K562 (cell line): ENCODE measurements around the gene AGFG2. TPM values are rescaled to one million over a fixed set of nuclear protein-coding genes. Genes with fewer than 3 reads are reported as not detected.

Experiments
- ARID1B ChIP-seq: fragments of 450-650 bp; IDR thresholded peaks from 2 replicates; pipeline ENCODE4 v1.6.1; 2016; ENCODE audit warnings: antibody characterized with exemption, mild to moderate bottlenecking, inconsistent platforms
- CEBPB ChIP-seq: fragments of 450-650 bp; IDR thresholded peaks from 2 replicates; pipeline ENCODE4 v1.6.1; 2016; ENCODE audit warnings: missing genetic modification characterization, missing compliant biosample characterization
- DIDO1 ChIP-seq: fragments of 450-650 bp; IDR thresholded peaks from 2 replicates; pipeline ENCODE4 v1.6.1; 2016; ENCODE audit warnings: low read depth, missing biosample characterization, missing genetic modification characterization
- E2F6 ChIP-seq, 2 experiments: IDR thresholded peaks; 2 replicates each; pipeline ENCODE4 v1.6.1; 2011; ENCODE audit warnings: borderline replicate concordance in 1 of 2, control low read depth in 1 of 2, low read depth in 1 of 2, low read length in 1 of 2, mild to moderate bottlenecking in 1 of 2, mixed read lengths in 1 of 2, moderate library complexity in 1 of 2; ENCODE audit not compliant: insufficient read depth in 1 of 2, insufficient read length in 1 of 2, poor library complexity in 1 of 2, severe bottlenecking in 1 of 2; ENCODE audit errors: extremely low read depth in 1 of 2
- FUS ChIP-seq: fragments of 200-400 bp; formaldehyde crosslinking; optimal IDR thresholded peaks from 2 replicates; pipeline ENCODE3; 2017; ENCODE audit warnings: low read depth, low read length
- HMG20B ChIP-seq: fragments of 250-450 bp; sonication (Bioruptor Pico); IDR thresholded peaks from 2 replicates; pipeline ENCODE4 v1.5.0; 2021; ENCODE audit warnings: mild to moderate bottlenecking
- HNRNPH1 ChIP-seq: fragments of 200-400 bp; formaldehyde crosslinking; optimal IDR thresholded peaks from 2 replicates; pipeline ENCODE3; 2017; ENCODE audit warnings: low read depth, mild to moderate bottlenecking, low read length, moderate library complexity
- ID3 ChIP-seq, 2 experiments: fragments of 250-450 bp in 1 of 2; fragments of 450-650 bp in 1 of 2; sonication (Bioruptor Pico) in 1 of 2; IDR thresholded peaks; 2 replicates each; pipeline versions ENCODE4 v1.6.1 to v1.8.0; 2016 to 2021; ENCODE audit warnings: mild to moderate bottlenecking in 2 of 2, moderate library complexity in 2 of 2, missing compliant biosample characterization in 1 of 2, missing genetic modification characterization in 1 of 2
- ILK ChIP-seq: fragments of 450-650 bp; IDR thresholded peaks from 2 replicates; pipeline ENCODE4 v1.6.1; 2016; ENCODE audit warnings: missing genetic modification characterization, low read depth, mild to moderate bottlenecking, missing compliant biosample characterization, moderate library complexity, borderline replicate concordance
- LCOR ChIP-seq: sonication (generic); formaldehyde crosslinking; IDR thresholded peaks from 2 replicates; pipeline ENCODE4 v1.8.0; 2022; ENCODE audit warnings: mild to moderate bottlenecking, missing genetic modification reagents
- MCM2 ChIP-seq: fragments of 450-650 bp; IDR thresholded peaks from 2 replicates; pipeline ENCODE4 v1.6.1; 2017; ENCODE audit warnings: low read depth, mild to moderate bottlenecking
- NCOA2 ChIP-seq, 2 experiments: fragments of 450-650 bp; IDR thresholded peaks; 2 replicates each; pipeline ENCODE4 v1.6.1; 2018; ENCODE audit warnings: mild to moderate bottlenecking in 2 of 2, moderate library complexity in 1 of 2; ENCODE audit not compliant: partially characterized antibody in 2 of 2
- NFIC ChIP-seq: fragments of 450-650 bp; IDR thresholded peaks from 2 replicates; pipeline ENCODE4 v1.6.1; 2017; ENCODE audit warnings: mild to moderate bottlenecking, inconsistent platforms
- SAFB ChIP-seq: fragments of 200-400 bp; formaldehyde crosslinking; IDR thresholded peaks from 2 replicates; pipeline ENCODE4 v1.6.1; 2017; ENCODE audit warnings: low read depth, low read length, borderline replicate concordance
- TARDBP ChIP-seq: fragments of 450-650 bp; IDR thresholded peaks from 2 replicates; pipeline ENCODE4 v1.6.1; 2016
- TRIM28 ChIP-seq: fragments of 450-650 bp; IDR thresholded peaks from 2 replicates; pipeline ENCODE4 v1.6.1; 2017
- YY1 ChIP-seq, 3 experiments: IDR thresholded peaks; 2 replicates each; pipeline ENCODE4 v1.6.1; 2011; ENCODE audit warnings: low read length in 2 of 3, mild to moderate bottlenecking in 2 of 3, moderate library complexity in 2 of 3, borderline replicate concordance in 1 of 3, control low read depth in 1 of 3, low read depth in 1 of 3; ENCODE audit not compliant: insufficient read depth in 3 of 3, insufficient replicate concordance in 2 of 3, control insufficient read depth in 1 of 3, insufficient read length in 1 of 3; ENCODE audit errors: extremely low read depth in 1 of 3
- ZC3H11A ChIP-seq: IDR thresholded peaks from 2 replicates; pipeline ENCODE4 v1.6.1; 2012; ENCODE audit warnings: low read depth, low read length, improper control_type of control experiment
- ZNF12 ChIP-seq: sonication (generic); formaldehyde crosslinking; IDR thresholded peaks from 2 replicates; pipeline ENCODE4 v1.4.0; 2020; ENCODE audit warnings: mild to moderate bottlenecking, missing genetic modification reagents
- ZNF311 ChIP-seq: fragments of 250-450 bp; sonication (Bioruptor Pico); IDR thresholded peaks from 2 replicates; pipeline ENCODE4 v1.4.0; 2020; ENCODE audit warnings: mild to moderate bottlenecking, moderate library complexity
- ZNF592 ChIP-seq: fragments of 450-650 bp; IDR thresholded peaks from 2 replicates; pipeline ENCODE4 v1.6.1; 2017; ENCODE audit warnings: antibody characterized with exemption, mild to moderate bottlenecking
- polyA plus RNA-seq, 8 experiments: library from polyadenylated mRNA; depleted of rRNA in 4 of 8; stranded (reverse) in 5 of 8; unstranded in 3 of 8; fragments of >200 nt; fragmentation: Nextera tagmentation in 2 of 8; fragmentation: Illumina TruSeq in 1 of 8; extraction: Ambion mirVana in 2 of 8; extraction: Trizol in 1 of 8; gene quantifications; 2 replicates each; pipeline versions ENCODE4 v1.2.1 to v1.2.3, GENCODE V29; 2011 to 2014; ENCODE audit warnings: inconsistent platforms in 1 of 8, missing spikeins in 1 of 8
- total RNA-seq, 7 experiments: library from RNA; depleted of rRNA in 6 of 7; stranded (reverse); fragments of >200 nt in 6 of 7; fragmentation: Illumina TruSeq in 2 of 7; extraction: Trizol in 2 of 7; gene quantifications; 2 replicates each; pipeline versions ENCODE4 v1.2.1 to v1.2.3, GENCODE V29; 2011 to 2021; ENCODE audit warnings: low replicate concordance in 1 of 7

Gene AGFG2
- total and polyA plus RNA-seq, 9 of the 15 experiments (the other 6 are each of a cell fraction or from before 2014, with no cell fraction given), result 0.31 to 23.1 (median 6.5) TPM

GRCh38 chr7:100604028-100604975 is 65.3 kb downstream of the AGFG2 start (continued):
- peak; percentile 65 to 84 for TF ChIP-seq E2F6 (IDR thresholded peaks at IDR 0.05; ENCODE audit: borderline replicate concordance in 1 of 2, extremely low read depth in 1 of 2, insufficient read depth in 1 of 2, insufficient read length in 1 of 2, low read depth in 1 of 2, low read length in 1 of 2, poor library complexity in 1 of 2, severe bottlenecking in 1 of 2)
- no peak for TF ChIP-seq FUS
- no peak for TF ChIP-seq CEBPB
- peak; percentile 28; the same call in 1 of the 2 replicates for TF ChIP-seq NFIC
- TF ChIP-seq ZNF311 (CRISPR knock-in tag), result no peak
- 0 out of 2 replicates have a peak, but pooled peaks have one; percentile 60 for TF ChIP-seq ZNF12 (CRISPR knock-in tag)
- TF ChIP-seq ZNF592, result 0 out of 2 replicates have a peak, but pooled peaks have one; percentile 39
- TF ChIP-seq YY1 (IDR thresholded peaks at IDR 0.05; ENCODE audit: borderline replicate concordance in 1 of 3, control insufficient read depth in 1 of 3, extremely low read depth in 1 of 3, insufficient read depth in 3 of 3, insufficient read length in 1 of 3, insufficient replicate concordance in 2 of 3, low read depth in 1 of 3, low read length in 2 of 3), result peak in 2 of 3 experiments; percentile 39 to 41
- peak; percentile 63; the same call in 1 of the 2 replicates for TF ChIP-seq LCOR (CRISPR knock-in tag)
- no peak for TF ChIP-seq ZC3H11A
- no peak for TF ChIP-seq ID3 (CRISPR knock-in tag; IDR thresholded peaks at IDR 0.05)
- TF ChIP-seq ID3 (tag; IDR thresholded peaks at IDR 0.05), result 0 out of 2 replicates have a peak, but pooled peaks have one; percentile 20
- no peak for TF ChIP-seq MCM2
- peak; percentile 97 for TF ChIP-seq HMG20B (CRISPR knock-in tag)
- peak; percentile 66 for TF ChIP-seq ARID1B
- no peak for TF ChIP-seq DIDO1 (tag)
- no peak for TF ChIP-seq HNRNPH1
- TF ChIP-seq TARDBP, result peak; percentile 99
- TF ChIP-seq TRIM28, result no peak
- no peak for TF ChIP-seq NCOA2 (IDR thresholded peaks at IDR 0.05; ENCODE audit: partially characterized antibody in 2 of 2)
- TF ChIP-seq ILK (tag), result no peak
- no peak for TF ChIP-seq SAFB
